Pancreas (tissue), 10 donors: ENCODE data around the gene GLYR1. TPM values are rescaled to one million over a fixed set of nuclear protein-coding genes. Genes with fewer than 3 reads are reported as not detected.

ENCODE experiments used
- ATAC-seq, 4 donors: fragments of 200-7000 bp; cut with Tn5 transposase; one replicate each; pipeline versions ENCODE4 v1.8.0 to v1.9.1; 2020; ENCODE audit warnings: mild to moderate bottlenecking in 4 of 4, moderate library complexity in 4 of 4
- DNase-seq, 6 donors: peaks; one replicate each; pipeline ENCODE4 v3.0.0-alpha.2; 2020
- FAIRE-seq: peaks from 2 replicates; lab custom pipeline; 2012; peaks lifted over from hg19 to GRCh38; lab: Jason Lieb, UNC
- H3K27ac ChIP-seq, 4 donors: fragments of 200-600 bp; sonication (generic); 1 replicate in 3 of 4; 2 replicates in 1 of 4; pipeline versions ENCODE4 v1.5.0 to v1.8.0; 2020
- H3K27me3 ChIP-seq, 4 donors: fragments of 200-600 bp; one replicate each; pipeline ENCODE4 v1.8.0; 2021
- H3K36me3 ChIP-seq, 3 donors: fragments of 200-600 bp; sonication (generic) in 1 of 3; one replicate each; pipeline versions ENCODE4 v1.5.0 to v1.8.0; 2020 to 2021
- H3K4me1 ChIP-seq, 3 donors: fragments of 200-600 bp; one replicate each; pipeline ENCODE4 v1.8.0; 2021
- H3K4me3 ChIP-seq, 4 donors: fragments of 200-600 bp; sonication (generic) in 2 of 4; one replicate each; pipeline versions ENCODE4 v1.5.0 to v1.8.0; 2020 to 2021
- H3K9me3 ChIP-seq, 4 donors: fragments of 200-600 bp; one replicate each; pipeline ENCODE4 v1.8.0; 2021
- WGBS, 2 donors: extraction: QIAGEN DNeasy Blood & Tissue Kit; methylation state at CpG; one replicate each; pipeline ENCODE4 v1.1.7; 2013; 5-methylcytosine and 5-hydroxymethylcytosine counted together
- intact Hi-C, 3 donors: fragments of 100-400 bp; cut with DNase I; formaldehyde crosslinking; loops; one replicate each; pipeline versions ENCODE4 v1.11.1 to v1.14.2; 2022
- polyA plus RNA-seq, 2 donors: library from polyadenylated mRNA; stranded (reverse); fragments of 200-250 nt; gene quantifications; one replicate each; pipeline ENCODE4 v1.2.3, GENCODE V29; 2013
- total RNA-seq, 6 donors: library from RNA; stranded (reverse); fragmentation: NEBNext Ultra II Directional in 4 of 6; extraction: Animal tissue kit (Norgen Biotek cat#: 25700) in 4 of 6; gene quantifications; one replicate each; pipeline versions ENCODE4 v1.2.1 to v1.2.4, GENCODE V29; 2021 to 2023
- TF ChIP-seq, protein P1 (sequence below), 4 donors: fragments of 200-600 bp; sonication (generic) in 3 of 4; IDR thresholded peaks; one replicate each; pipeline versions ENCODE4 v1.5.0 to v1.8.0; 2021; ENCODE audit warnings: antibody characterized with exemption in 4 of 4
- donor health status: healthy with polysubstance abuse.
- donor health status: DM: no; HTN: no; CAD: no; lungs with moderate emphysema.
- donor health status: DM: no; HTN: no; CAD: no.
- donor health status: control.
- donor health status: control.
- donor health status: Bipolar disorder and iron deficiency.
- donor health status: DM: yes; HTN: yes; CAD: no.
- donor health status: DM: no; HTN: no; CAD: no.
- donor health status: DM: no; HTN: no; CAD: no.
- donor health status: DM: yes; HTN: yes; CAD: no.

Gene GLYR1
- total and polyA plus RNA-seq, 8 donors, result 27.2 to 58.6 (median 39.5) TPM

DNA sequence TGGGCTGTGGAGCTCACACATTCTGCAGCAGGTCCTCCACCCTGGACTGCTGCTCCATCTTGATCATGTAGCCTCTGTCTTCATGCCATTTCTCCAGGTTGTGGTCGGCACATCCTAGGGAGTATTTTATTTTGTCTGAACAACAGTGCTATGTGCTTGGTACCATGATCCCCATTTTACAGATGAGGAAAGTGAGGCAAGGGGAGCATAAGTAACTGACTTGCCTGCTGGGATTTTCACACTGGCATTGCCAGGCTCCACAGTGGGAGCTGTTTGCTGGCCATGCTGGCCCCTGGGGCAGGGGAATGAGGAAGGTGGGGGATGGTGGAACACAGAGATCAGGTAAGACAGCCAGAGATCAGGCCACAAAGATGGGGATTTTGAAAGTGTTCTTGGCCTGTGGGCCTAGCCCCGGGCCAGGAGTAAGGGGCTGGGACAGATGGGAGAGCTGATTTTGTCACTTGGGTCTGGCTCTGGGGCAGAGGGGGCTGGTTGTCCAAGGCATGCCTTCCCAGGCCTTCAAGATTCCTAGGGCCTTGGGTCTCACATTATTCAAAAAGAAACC, 70.9 kb downstream of the GLYR1 start:
- no peak for FAIRE-seq
- ATAC-seq, result no peak
- H3K4me1 ChIP-seq, result no peaks in the 10 kb centered on the region
- no peak overlapping the region for H3K4me3 ChIP-seq
- TF ChIP-seq, protein P1, sequence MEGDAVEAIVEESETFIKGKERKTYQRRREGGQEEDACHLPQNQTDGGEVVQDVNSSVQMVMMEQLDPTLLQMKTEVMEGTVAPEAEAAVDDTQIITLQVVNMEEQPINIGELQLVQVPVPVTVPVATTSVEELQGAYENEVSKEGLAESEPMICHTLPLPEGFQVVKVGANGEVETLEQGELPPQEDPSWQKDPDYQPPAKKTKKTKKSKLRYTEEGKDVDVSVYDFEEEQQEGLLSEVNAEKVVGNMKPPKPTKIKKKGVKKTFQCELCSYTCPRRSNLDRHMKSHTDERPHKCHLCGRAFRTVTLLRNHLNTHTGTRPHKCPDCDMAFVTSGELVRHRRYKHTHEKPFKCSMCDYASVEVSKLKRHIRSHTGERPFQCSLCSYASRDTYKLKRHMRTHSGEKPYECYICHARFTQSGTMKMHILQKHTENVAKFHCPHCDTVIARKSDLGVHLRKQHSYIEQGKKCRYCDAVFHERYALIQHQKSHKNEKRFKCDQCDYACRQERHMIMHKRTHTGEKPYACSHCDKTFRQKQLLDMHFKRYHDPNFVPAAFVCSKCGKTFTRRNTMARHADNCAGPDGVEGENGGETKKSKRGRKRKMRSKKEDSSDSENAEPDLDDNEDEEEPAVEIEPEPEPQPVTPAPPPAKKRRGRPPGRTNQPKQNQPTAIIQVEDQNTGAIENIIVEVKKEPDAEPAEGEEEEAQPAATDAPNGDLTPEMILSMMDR (IDR thresholded peaks at IDR 0.05), result no peak
- H3K27ac ChIP-seq, result no peak overlapping the region
- no peak for DNase-seq
- intact Hi-C loops, result no loop called here
- no peaks in the 10 kb centered on the region for H3K36me3 ChIP-seq
- no peaks in the 10 kb centered on the region for H3K27me3 ChIP-seq
- 81 to 98% methylated on average over 2 of the region's 2 CpGs for WGBS, 2 donors
- H3K9me3 ChIP-seq, result no peaks in the 10 kb centered on the region

DNA sequence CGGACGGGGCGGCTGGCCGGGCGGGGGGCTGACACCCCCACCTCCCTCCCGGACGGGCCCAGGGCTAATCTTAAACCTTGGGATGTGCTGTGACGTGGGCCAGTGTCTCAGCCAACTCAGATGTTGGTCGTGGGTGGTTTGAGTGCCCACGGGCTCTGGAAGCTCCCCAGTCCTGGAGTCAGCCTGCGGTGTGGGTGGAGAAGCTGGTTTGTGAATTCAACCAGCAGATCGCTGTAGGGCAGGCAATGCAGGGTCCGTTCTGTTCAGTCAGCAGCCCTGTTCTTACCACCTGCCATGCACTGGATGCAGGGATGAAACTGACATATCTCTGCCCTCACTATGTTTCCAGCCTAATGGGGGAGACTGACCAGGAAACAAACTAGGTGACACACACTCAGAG, 72.1 kb downstream of the GLYR1 start:
- no peaks in the 10 kb centered on the region for H3K9me3 ChIP-seq
- no peaks in the 10 kb centered on the region for H3K27me3 ChIP-seq
- FAIRE-seq, result no peak
- no peaks in the 10 kb centered on the region for H3K36me3 ChIP-seq
- TF ChIP-seq, protein P1 (IDR thresholded peaks at IDR 0.05), result no peak
- no peaks in the 10 kb centered on the region for H3K4me1 ChIP-seq
- ATAC-seq, result no peak
- 82 to 93% methylated on average over 10 to 13 of the region's 13 CpGs for WGBS, 2 donors
- no peak overlapping the region for H3K4me3 ChIP-seq
- intact Hi-C loops, result no loop called here
- H3K27ac ChIP-seq, result no peak overlapping the region
- no peak for DNase-seq

DNA sequence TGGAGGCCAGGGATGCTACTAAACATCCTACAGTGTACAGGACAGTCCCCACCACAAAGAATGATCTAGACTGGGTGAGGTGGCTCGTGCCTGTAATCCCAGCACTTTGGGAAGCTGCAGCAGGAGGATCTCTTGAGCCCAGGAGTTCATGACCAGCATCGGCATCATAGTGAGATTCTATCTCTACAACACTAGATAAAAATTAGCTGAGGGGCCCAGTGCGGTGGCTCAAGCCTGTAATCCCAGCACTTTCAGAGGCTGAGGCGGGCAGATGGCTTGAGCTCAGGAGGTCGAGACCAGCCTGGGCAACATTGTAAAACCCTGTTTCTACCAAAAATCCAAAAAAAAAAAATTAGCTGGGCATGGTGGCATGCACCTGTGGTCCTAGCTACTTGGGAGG, 74.7 kb downstream of the GLYR1 start:
- no peaks in the 10 kb centered on the region for H3K36me3 ChIP-seq
- ATAC-seq, result no peak
- H3K9me3 ChIP-seq, result no peaks in the 10 kb centered on the region
- H3K27me3 ChIP-seq, result no peaks in the 10 kb centered on the region
- no peak overlapping the region for H3K4me3 ChIP-seq
- FAIRE-seq, result no peak
- TF ChIP-seq, protein P1 (IDR thresholded peaks at IDR 0.05), result no peak
- no peak overlapping the region for H3K27ac ChIP-seq
- WGBS, 2 donors, result 80 to 82% methylated on average over 5 of the region's 5 CpGs
- intact Hi-C loops, result no loop called here
- H3K4me1 ChIP-seq, result peaks cover 0 to 6% (median 0%) of the 10 kb centered on the region in 3 donors
- no peak for DNase-seq

DNA sequence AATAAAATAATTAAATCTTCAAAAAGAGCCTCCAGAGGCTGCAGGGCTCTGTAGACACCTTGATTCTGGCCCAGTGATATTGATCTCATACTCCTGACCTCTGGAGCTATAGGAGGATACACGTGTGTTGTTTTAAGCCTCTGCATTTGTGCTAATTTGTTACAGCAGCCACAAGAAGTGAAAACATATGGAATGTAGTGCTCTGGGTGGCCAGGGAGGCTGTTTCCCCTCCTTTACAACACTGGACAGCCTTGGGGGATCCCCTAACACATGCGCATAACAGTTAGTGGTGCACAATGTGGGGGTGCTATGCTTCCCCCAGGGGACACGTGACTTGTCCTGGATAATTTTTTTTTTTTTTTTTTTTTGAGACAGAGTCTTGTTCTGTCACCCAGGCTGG, 75.4 kb downstream of the GLYR1 start:
- H3K4me1 ChIP-seq, result peaks cover 0 to 7% (median 0%) of the 10 kb centered on the region in 3 donors
- 76 to 80% methylated on average over 3 of the region's 3 CpGs for WGBS, 2 donors
- H3K27ac ChIP-seq, result no peak overlapping the region
- DNase-seq (no peak), ATAC-seq (no peak), FAIRE-seq (no peak)
- TF ChIP-seq, protein P1 (IDR thresholded peaks at IDR 0.05), result no peak
- H3K9me3 ChIP-seq, result no peaks in the 10 kb centered on the region
- intact Hi-C loops, result no loop called here
- H3K36me3 ChIP-seq, result no peaks in the 10 kb centered on the region
- H3K27me3 ChIP-seq, result no peaks in the 10 kb centered on the region
- no peak overlapping the region for H3K4me3 ChIP-seq

DNA sequence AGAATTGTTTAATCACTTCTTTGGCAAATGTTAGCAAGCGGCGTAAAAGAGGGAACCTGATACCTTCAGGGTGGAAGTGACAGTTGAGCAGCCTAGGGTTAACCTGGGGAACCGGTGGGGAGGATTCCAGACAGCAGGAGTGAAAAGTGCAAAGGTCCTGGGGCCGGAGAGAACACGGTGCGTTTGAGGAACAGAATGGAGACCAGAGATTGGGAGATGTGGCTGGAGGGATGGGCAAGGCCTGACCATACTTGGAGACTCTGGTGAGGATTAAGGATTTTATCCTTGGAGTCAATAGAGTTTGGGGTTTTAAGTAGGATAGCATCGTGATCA, 77.8 kb downstream of the GLYR1 start:
- intact Hi-C loops, result no loop called here
- no peak for DNase-seq
- H3K27me3 ChIP-seq, result no peaks in the 10 kb centered on the region
- H3K27ac ChIP-seq, result peak overlapping the region in 1 of 4 donors; percentile 87
- TF ChIP-seq, protein P1 (IDR thresholded peaks at IDR 0.05), result no peak
- H3K4me3 ChIP-seq, result peak overlapping the region in 2 of 4 donors; percentile 38 to 93
- peaks cover 0 to 18% (median 12%) of the 10 kb centered on the region in 3 donors for H3K4me1 ChIP-seq
- no peak for FAIRE-seq
- ATAC-seq, result no peak
- no peaks in the 10 kb centered on the region for H3K9me3 ChIP-seq
- no peaks in the 10 kb centered on the region for H3K36me3 ChIP-seq
- WGBS, 2 donors, result 43 to 44% methylated on average over 7 of the region's 7 CpGs
